Panc1 (cell line): Measurements from ENCODE around the gene SDK1. TPM values are rescaled to one million over a fixed set of nuclear protein-coding genes. Genes with fewer than 3 reads are reported as not detected.
"Not testable (repeated sequence)": the region's sequence is repeated elsewhere in the genome, so short reads cannot be mapped to it uniquely, and the experiment has no call there.

Experiments
- ATAC-seq: fragments of 200-7000 bp; cut with Tn5 transposase; 2 replicates; pipeline ENCODE4 v1.9.1; 2020; ENCODE audit warnings: mild to moderate bottlenecking, moderate library complexity
- BruUV-seq: library from RNA; stranded (reverse); fragments of 400-500 nt; replicated peaks from 2 replicates; lab custom pipeline; 2021; lab: Mats Ljungman, UMichigan
- CTCF ChIA-PET: fragments of 300-600 bp; sonication (Branson Sonifier 250); formaldehyde crosslinking; loops from one replicate; lab custom pipeline; 2022; ENCODE audit warnings: antibody characterized with exemption; lab: Charles Lee
- POLR2A ChIA-PET: fragments of 300-600 bp; sonication (Branson Sonifier 250); formaldehyde crosslinking; loops from one replicate; lab custom pipeline; 2022; ENCODE audit warnings: antibody characterized with exemption; lab: Charles Lee
- DNase-seq: peaks from one replicate; pipeline ENCODE4 v3.0.0-alpha.2; 2010; ENCODE audit warnings: low read depth, low spot score
- H3K27ac ChIP-seq: 2 replicates; pipeline ENCODE4 v1.5.1; 2011; ENCODE audit warnings: mild to moderate bottlenecking, low read length, inconsistent platforms
- H3K27me3 ChIP-seq: fragments of 200-500 bp; sonication (Bioruptor generic); 2 replicates; pipeline ENCODE4 v1.6.0; 2014; ENCODE audit warnings: low read length, inconsistent platforms; ENCODE audit not compliant: control insufficient read depth, insufficient read depth
- H3K36me3 ChIP-seq: fragments of 200-500 bp; sonication (Bioruptor generic); 2 replicates; pipeline ENCODE4 v1.5.1; 2014; ENCODE audit warnings: inconsistent platforms, mild to moderate bottlenecking, low read length, moderate library complexity; ENCODE audit not compliant: control insufficient read depth, insufficient read depth
- H3K4me1 ChIP-seq: 2 replicates; pipeline ENCODE4 v1.5.1; 2011; ENCODE audit warnings: inconsistent platforms, mild to moderate bottlenecking, low read length, moderate library complexity; ENCODE audit not compliant: control insufficient read depth, insufficient read depth
- H3K4me3 ChIP-seq, 2 experiments: 2 replicates each; pipeline ENCODE4 v1.5.1; 2011 to 2012; ENCODE audit warnings: low read depth in 2 of 2, low read length in 2 of 2, mild to moderate bottlenecking in 2 of 2, inconsistent platforms in 1 of 2, moderate library complexity in 1 of 2
- H3K9me3 ChIP-seq: fragments of 200-500 bp; sonication (Bioruptor generic); 2 replicates; pipeline ENCODE4 v1.5.1; 2014; ENCODE audit warnings: low read depth, mild to moderate bottlenecking, inconsistent platforms, low read length, moderate library complexity; ENCODE audit not compliant: control insufficient read depth, insufficient read depth
- POLR2AphosphoS5 ChIP-seq: IDR thresholded peaks from 2 replicates; pipeline ENCODE4 v1.6.1; 2012; ENCODE audit warnings: mild to moderate bottlenecking, low read depth, low read length, moderate library complexity
- REST ChIP-seq, 2 experiments: IDR thresholded peaks; 2 replicates each; pipeline ENCODE4 v1.6.1; 2011 to 2012; ENCODE audit warnings: low read depth in 2 of 2, control low read depth in 1 of 2, low read length in 1 of 2, mild to moderate bottlenecking in 1 of 2, moderate library complexity in 1 of 2; ENCODE audit not compliant: insufficient read depth in 1 of 2
- SIN3A ChIP-seq: IDR thresholded peaks from 2 replicates; pipeline ENCODE4 v1.6.1; 2012; ENCODE audit warnings: low read depth, mild to moderate bottlenecking, low read length, moderate library complexity, borderline replicate concordance; ENCODE audit not compliant: insufficient read depth
- TCF7L2 ChIP-seq: IDR thresholded peaks from 2 replicates; pipeline ENCODE4 v1.6.1; 2011; ENCODE audit warnings: mild to moderate bottlenecking, low read depth, low read length, inconsistent platforms
- in situ Hi-C: cut with HindIII; loops from 2 replicates; pipeline ENCODE4 v1.10.0; 2016; ENCODE audit warnings: low sequenced_read_pairs, low pct_unique_long_range_greater_than_20kb
- intact Hi-C: fragments of 100-400 bp; cut with micrococcal nuclease; formaldehyde crosslinking; loops from one replicate; pipeline ENCODE4 v1.10.0; 2022; ENCODE audit not compliant: unreplicated experiment
- total RNA-seq: library from RNA; stranded (reverse); gene quantifications from one replicate; pipeline ENCODE4 v1.2.1, GENCODE V29; 2021; ENCODE audit not compliant: unreplicated experiment
- TF ChIP-seq, protein P1 (sequence below): fragments of 450-650 bp; IDR thresholded peaks from 2 replicates; pipeline ENCODE4 v1.5.1; 2017; ENCODE audit warnings: mild to moderate bottlenecking

Gene SDK1
- total RNA-seq, 1 experiment from 2014 or later: 47.4 TPM

- ChIA-PET POLR2A (no interaction called here), CTCF (no interaction called here)
- no peaks in the 10 kb centered on the region for H3K36me3 ChIP-seq
- in situ Hi-C loops: no loop called here
- no peaks in the 10 kb centered on the region for H3K4me1 ChIP-seq
- H3K4me3 ChIP-seq: no peak overlapping the region
- no peak for DNase-seq
- no peaks in the 10 kb centered on the region for H3K9me3 ChIP-seq
- intact Hi-C loops: no loop called here
- no TSS peak for BruUV-seq
- TF ChIP-seq POLR2AphosphoS5 (no peak), SIN3A (no peak), REST (IDR thresholded peaks at IDR 0.05; ENCODE audit: insufficient read depth in 1 of 2, low read depth in 2 of 2, low read length in 1 of 2) (no peak)
- no peak overlapping the region for H3K27ac ChIP-seq
- H3K27me3 ChIP-seq: no peaks in the 10 kb centered on the region
- peak; percentile 24; the same call in 1 of the 2 replicates for ATAC-seq
Measured at GRCh38 chr7:4216016-4216415, 915.0 kb downstream of the SDK1 start.

GRCh38 chr7:4217126-4217660 lies 916.1 kb downstream of the SDK1 start:
- POLR2A ChIA-PET, H3K4me3 ChIP-seq, H3K27ac ChIP-seq, BruUV-seq, H3K4me1 ChIP-seq, DNase-seq, in situ Hi-C loops, intact Hi-C loops, H3K9me3 ChIP-seq, ATAC-seq, H3K36me3 ChIP-seq, CTCF ChIA-PET, H3K27me3 ChIP-seq: not testable (repeated sequence)

DNA sequence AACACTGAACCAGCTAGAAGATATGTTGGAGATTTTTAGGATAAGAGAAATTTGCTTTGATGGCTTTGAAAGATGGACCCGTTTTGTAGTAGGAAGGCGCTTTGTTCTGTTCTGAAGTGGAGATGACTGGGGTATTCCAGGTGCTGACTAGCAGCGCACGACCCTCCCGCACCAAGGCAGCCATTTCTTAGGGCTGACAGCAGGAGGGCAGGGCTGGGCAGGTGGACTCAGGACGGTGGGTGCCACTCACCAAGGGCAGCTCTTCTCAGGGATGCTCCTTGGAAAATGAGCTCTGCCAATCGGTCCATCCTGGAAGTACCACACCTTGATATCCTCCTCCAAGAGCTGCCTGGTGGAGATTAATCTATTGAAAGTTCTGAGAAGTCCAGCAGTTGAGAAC lies 917.4 kb downstream of the SDK1 start:
- ATAC-seq (no peak), DNase-seq (no peak)
- no peaks in the 10 kb centered on the region for H3K27me3 ChIP-seq
- BruUV-seq: no TSS peak
- no peak overlapping the region for H3K27ac ChIP-seq
- ChIA-PET POLR2A (no interaction called here), CTCF (no interaction called here)
- no peak for TF ChIP-seq TCF7L2
- TF ChIP-seq POLR2AphosphoS5: no peak
- TF ChIP-seq SIN3A: no peak
- no peak for TF ChIP-seq REST (IDR thresholded peaks at IDR 0.05; ENCODE audit: insufficient read depth in 1 of 2, low read depth in 2 of 2, low read length in 1 of 2)
- TF ChIP-seq, protein P1, sequence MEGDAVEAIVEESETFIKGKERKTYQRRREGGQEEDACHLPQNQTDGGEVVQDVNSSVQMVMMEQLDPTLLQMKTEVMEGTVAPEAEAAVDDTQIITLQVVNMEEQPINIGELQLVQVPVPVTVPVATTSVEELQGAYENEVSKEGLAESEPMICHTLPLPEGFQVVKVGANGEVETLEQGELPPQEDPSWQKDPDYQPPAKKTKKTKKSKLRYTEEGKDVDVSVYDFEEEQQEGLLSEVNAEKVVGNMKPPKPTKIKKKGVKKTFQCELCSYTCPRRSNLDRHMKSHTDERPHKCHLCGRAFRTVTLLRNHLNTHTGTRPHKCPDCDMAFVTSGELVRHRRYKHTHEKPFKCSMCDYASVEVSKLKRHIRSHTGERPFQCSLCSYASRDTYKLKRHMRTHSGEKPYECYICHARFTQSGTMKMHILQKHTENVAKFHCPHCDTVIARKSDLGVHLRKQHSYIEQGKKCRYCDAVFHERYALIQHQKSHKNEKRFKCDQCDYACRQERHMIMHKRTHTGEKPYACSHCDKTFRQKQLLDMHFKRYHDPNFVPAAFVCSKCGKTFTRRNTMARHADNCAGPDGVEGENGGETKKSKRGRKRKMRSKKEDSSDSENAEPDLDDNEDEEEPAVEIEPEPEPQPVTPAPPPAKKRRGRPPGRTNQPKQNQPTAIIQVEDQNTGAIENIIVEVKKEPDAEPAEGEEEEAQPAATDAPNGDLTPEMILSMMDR: no peak
- H3K4me1 ChIP-seq: no peaks in the 10 kb centered on the region
- intact Hi-C loops: no loop called here
- in situ Hi-C loops: no loop called here
- H3K36me3 ChIP-seq: no peaks in the 10 kb centered on the region
- no peaks in the 10 kb centered on the region for H3K9me3 ChIP-seq
- no peak overlapping the region for H3K4me3 ChIP-seq
